GM23338 (cell line): Measurements from ENCODE around the gene NDRG3. TPM values are rescaled to one million over a fixed set of nuclear protein-coding genes. Genes with fewer than 3 reads are reported as not detected.

Experiments
- ATAC-seq: fragments of 200-7000 bp; cut with Tn5 transposase; 3 replicates; pipeline ENCODE4 v1.9.1; 2020
- DNase-seq: peaks from one replicate; pipeline ENCODE4 v3.0.0-alpha.2; 2015; ENCODE audit warnings: low spot score
- H2AFZ ChIP-seq: fragments of 200-600 bp; sonication (generic); 2 replicates; pipeline ENCODE4 v1.8.0; 2016; ENCODE audit warnings: antibody characterized with exemption, mild to moderate bottlenecking, moderate library complexity
- H3F3A ChIP-seq: fragments of 200-600 bp; sonication (generic); replicated peaks from 2 replicates; pipeline ENCODE4 v1.8.0; 2017; ENCODE audit warnings: antibody characterized with exemption, mixed run types, low read depth
- H3K27ac ChIP-seq: fragments of 200-600 bp; sonication (generic); 2 replicates; pipeline ENCODE4 v1.6.1; 2016; ENCODE audit warnings: low read depth
- H3K27me3 ChIP-seq: fragments of 200-600 bp; sonication (generic); 2 replicates; pipeline ENCODE4 v1.8.0; 2016; ENCODE audit warnings: mild to moderate bottlenecking, mixed run types, moderate library complexity; ENCODE audit not compliant: insufficient read depth
- H3K36me3 ChIP-seq: fragments of 200-600 bp; sonication (generic); 2 replicates; pipeline ENCODE4 v1.8.0; 2016; ENCODE audit warnings: mild to moderate bottlenecking; ENCODE audit not compliant: insufficient read depth
- H3K4me1 ChIP-seq: fragments of 200-600 bp; sonication (generic); 2 replicates; pipeline ENCODE4 v1.8.0; 2016; ENCODE audit warnings: mild to moderate bottlenecking, moderate library complexity; ENCODE audit not compliant: insufficient read depth
- H3K4me2 ChIP-seq: fragments of 200-600 bp; sonication (generic); 2 replicates; pipeline ENCODE4 v1.7.1; 2017; ENCODE audit warnings: mixed run types
- H3K4me3 ChIP-seq: fragments of 200-600 bp; sonication (generic); 2 replicates; pipeline ENCODE4 v1.6.1; 2016; ENCODE audit warnings: mixed run types
- H3K79me2 ChIP-seq: fragments of 200-600 bp; sonication (generic); replicated peaks from 2 replicates; pipeline ENCODE4 v1.8.0; 2017; ENCODE audit warnings: mild to moderate bottlenecking; ENCODE audit not compliant: insufficient read depth
- H3K9me2 ChIP-seq: fragments of 200-600 bp; sonication (generic); 2 replicates; pipeline ENCODE4 v1.8.0; 2017; ENCODE audit not compliant: insufficient read depth
- H4K20me1 ChIP-seq: fragments of 200-600 bp; sonication (generic); replicated peaks from 2 replicates; pipeline ENCODE4 v1.8.0; 2017; ENCODE audit warnings: mild to moderate bottlenecking; ENCODE audit not compliant: insufficient read depth
- H3K27ac Mint-ChIP-seq: 2 replicates; pipeline ENCODE4 v1.8.0; 2020; ENCODE audit warnings: inconsistent platforms, mild to moderate bottlenecking, moderate library complexity, mixed read lengths
- H3K27me3 Mint-ChIP-seq: 3 replicates; pipeline ENCODE4 v1.8.0; 2022; ENCODE audit warnings: low read depth, mild to moderate bottlenecking, moderate library complexity, mixed read lengths, inconsistent platforms; ENCODE audit not compliant: insufficient read depth, poor library complexity
- H3K36me3 Mint-ChIP-seq: 3 replicates; pipeline ENCODE4 v1.8.0; 2021; ENCODE audit warnings: low read depth, mild to moderate bottlenecking, inconsistent platforms, moderate library complexity, mixed read lengths
- H3K4me1 Mint-ChIP-seq: 3 replicates; pipeline ENCODE4 v1.8.0; 2020; ENCODE audit warnings: mild to moderate bottlenecking, inconsistent platforms, mixed read lengths
- H3K4me3 Mint-ChIP-seq: 3 replicates; pipeline ENCODE4 v1.8.0; 2021; ENCODE audit warnings: moderate library complexity, mild to moderate bottlenecking, inconsistent platforms, mixed read lengths
- H3K9me3 Mint-ChIP-seq: 3 replicates; pipeline ENCODE4 v1.8.0; 2020; ENCODE audit warnings: moderate library complexity, mild to moderate bottlenecking, inconsistent platforms, mixed read lengths
- CREB1 ChIP-seq: fragments of 250-450 bp; sonication (Bioruptor Pico); IDR thresholded peaks from 2 replicates; pipeline ENCODE4 v1.5.0; 2020; ENCODE audit warnings: low read depth, mild to moderate bottlenecking, moderate library complexity
- CTCF ChIP-seq, 2 experiments: fragments of 200-600 bp in 1 of 2; sonication (generic) in 1 of 2; conservative IDR thresholded peaks; 2 replicates each; pipeline versions ENCODE4 v1.5.1 to v1.6.1; 2016 to 2017; ENCODE audit warnings: antibody characterized with exemption in 2 of 2, low read depth in 2 of 2, mild to moderate bottlenecking in 2 of 2, moderate library complexity in 1 of 2
- ETS1 ChIP-seq: IDR thresholded peaks from 2 replicates; pipeline ENCODE4 v1.6.1; 2016; ENCODE audit warnings: antibody characterized with exemption
- EZH2phosphoT487 ChIP-seq: fragments of 200-600 bp; sonication (generic); IDR thresholded peaks from one replicate; pipeline ENCODE4 v1.8.1; 2018; ENCODE audit warnings: antibody characterized with exemption; ENCODE audit not compliant: unreplicated experiment
- JUNB ChIP-seq: IDR thresholded peaks from one replicate; pipeline ENCODE4 v1.6.1; 2016; ENCODE audit warnings: antibody characterized with exemption; ENCODE audit not compliant: unreplicated experiment
- NANOG ChIP-seq: IDR thresholded peaks from 2 replicates; pipeline ENCODE4 v1.6.1; 2016; ENCODE audit warnings: antibody characterized with exemption, borderline replicate concordance
- POLR2AphosphoS5 ChIP-seq: IDR thresholded peaks from 2 replicates; pipeline ENCODE4 v1.6.1; 2016; ENCODE audit warnings: antibody characterized with exemption, low read depth
- STAT1 ChIP-seq: IDR thresholded peaks from one replicate; pipeline ENCODE4 v1.6.1; 2016; ENCODE audit warnings: antibody characterized with exemption; ENCODE audit not compliant: unreplicated experiment
- ZNF331 ChIP-seq: fragments of 250-450 bp; sonication (Bioruptor Pico); IDR thresholded peaks from 2 replicates; pipeline ENCODE4 v1.5.0; 2020; ENCODE audit warnings: low read depth, mild to moderate bottlenecking, moderate library complexity
- ZNF462 ChIP-seq: fragments of 250-450 bp; sonication (Bioruptor Pico); IDR thresholded peaks from 2 replicates; pipeline ENCODE4 v1.5.0; 2020; ENCODE audit warnings: mild to moderate bottlenecking, moderate library complexity
- polyA plus RNA-seq: library from polyadenylated mRNA; unstranded; fragments of >200 nt; fragmentation: Nextera tagmentation; extraction: Ambion mirVana; gene quantifications from 2 replicates; pipeline ENCODE4 v1.2.1, GENCODE V29; 2016
- total RNA-seq: library from RNA; depleted of rRNA; stranded (reverse); fragments of >200 nt; shearing (Covaris generic); gene quantifications from 2 replicates; pipeline ENCODE4 v1.2.3, GENCODE V29; 2014
- TF ChIP-seq, protein P1 (sequence below): IDR thresholded peaks from one replicate; pipeline ENCODE4 v1.6.1; 2018; ENCODE audit warnings: antibody characterized with exemption; ENCODE audit not compliant: unreplicated experiment

The NDRG3 gene
- total and polyA plus RNA-seq, 2 experiments from 2014 or later: 18.6 to 24.0 TPM

DNA sequence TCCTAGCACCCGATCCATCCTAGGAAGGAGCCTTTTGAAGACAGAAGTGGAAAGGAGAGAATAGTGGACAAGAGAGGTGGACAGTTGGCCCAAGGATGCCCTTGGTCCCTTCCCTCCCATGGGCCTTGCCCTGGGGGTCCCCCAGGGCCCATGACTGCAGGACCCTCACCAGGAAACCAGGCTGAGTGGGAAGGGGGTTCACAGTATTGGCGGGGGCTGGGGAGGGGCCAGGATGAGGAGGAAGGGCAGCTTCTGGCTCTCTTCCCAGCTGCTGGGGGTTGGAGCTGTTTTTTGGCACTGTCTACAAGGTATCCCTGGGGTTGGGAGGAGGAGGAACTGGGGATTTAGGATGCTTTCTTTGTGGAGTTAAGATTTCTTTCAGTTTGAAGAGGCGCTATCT lies 31.7 kb upstream of the NDRG3 start:
- Histone ChIP-seq H2AFZ (no peak overlapping the region), H3K79me2 (peaks cover 6% of the 10 kb centered on the region; the same call in 1 of the 2 replicates), H4K20me1 (no peaks in the 10 kb centered on the region; the same call in 1 of the 2 replicates), H3K27ac (no peak overlapping the region), H3K36me3 (no peaks in the 10 kb centered on the region), H3K27me3 (no peaks in the 10 kb centered on the region), H3K4me3 (no peak overlapping the region), H3K4me2 (no peak overlapping the region), H3K4me1 (no peaks in the 10 kb centered on the region; the same call in 1 of the 2 replicates), H3K9me2 (no peaks in the 10 kb centered on the region), H3F3A (peaks cover 10% of the 10 kb centered on the region; the same call in 1 of the 2 replicates)
- Mint-ChIP-seq H3K4me3 (no peak overlapping the region), H3K9me3 (peaks cover 2% of the 10 kb centered on the region; the same call in 1 of the 3 replicates), H3K36me3 (no peaks in the 10 kb centered on the region), H3K4me1 (peaks cover 33% of the 10 kb centered on the region), H3K27me3 (peaks cover 26% of the 10 kb centered on the region), H3K27ac (no peak overlapping the region)
- TF ChIP-seq NANOG (no peak), ZNF462 (CRISPR knock-in tag) (no peak), POLR2AphosphoS5 (no peak), CREB1 (CRISPR knock-in tag) (no peak), JUNB (no peak), STAT1 (no peak), EZH2phosphoT487 (no peak), ETS1 (no peak), CTCF (conservative IDR thresholded peaks at IDR 0.05; ENCODE audit: low read depth in 2 of 2) (no peak), ZNF331 (CRISPR knock-in tag) (no peak)
- TF ChIP-seq, protein P1, sequence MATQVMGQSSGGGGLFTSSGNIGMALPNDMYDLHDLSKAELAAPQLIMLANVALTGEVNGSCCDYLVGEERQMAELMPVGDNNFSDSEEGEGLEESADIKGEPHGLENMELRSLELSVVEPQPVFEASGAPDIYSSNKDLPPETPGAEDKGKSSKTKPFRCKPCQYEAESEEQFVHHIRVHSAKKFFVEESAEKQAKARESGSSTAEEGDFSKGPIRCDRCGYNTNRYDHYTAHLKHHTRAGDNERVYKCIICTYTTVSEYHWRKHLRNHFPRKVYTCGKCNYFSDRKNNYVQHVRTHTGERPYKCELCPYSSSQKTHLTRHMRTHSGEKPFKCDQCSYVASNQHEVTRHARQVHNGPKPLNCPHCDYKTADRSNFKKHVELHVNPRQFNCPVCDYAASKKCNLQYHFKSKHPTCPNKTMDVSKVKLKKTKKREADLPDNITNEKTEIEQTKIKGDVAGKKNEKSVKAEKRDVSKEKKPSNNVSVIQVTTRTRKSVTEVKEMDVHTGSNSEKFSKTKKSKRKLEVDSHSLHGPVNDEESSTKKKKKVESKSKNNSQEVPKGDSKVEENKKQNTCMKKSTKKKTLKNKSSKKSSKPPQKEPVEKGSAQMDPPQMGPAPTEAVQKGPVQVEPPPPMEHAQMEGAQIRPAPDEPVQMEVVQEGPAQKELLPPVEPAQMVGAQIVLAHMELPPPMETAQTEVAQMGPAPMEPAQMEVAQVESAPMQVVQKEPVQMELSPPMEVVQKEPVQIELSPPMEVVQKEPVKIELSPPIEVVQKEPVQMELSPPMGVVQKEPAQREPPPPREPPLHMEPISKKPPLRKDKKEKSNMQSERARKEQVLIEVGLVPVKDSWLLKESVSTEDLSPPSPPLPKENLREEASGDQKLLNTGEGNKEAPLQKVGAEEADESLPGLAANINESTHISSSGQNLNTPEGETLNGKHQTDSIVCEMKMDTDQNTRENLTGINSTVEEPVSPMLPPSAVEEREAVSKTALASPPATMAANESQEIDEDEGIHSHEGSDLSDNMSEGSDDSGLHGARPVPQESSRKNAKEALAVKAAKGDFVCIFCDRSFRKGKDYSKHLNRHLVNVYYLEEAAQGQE: no peak
- DNase-seq (no peak), ATAC-seq (no peak)
